Retinal pigment epithelial cell (primary cell): Measurements from ENCODE around the gene PNPLA8.
"Not testable (repeated sequence)": the region's sequence is repeated elsewhere in the genome, so short reads cannot be mapped to it uniquely, and the experiment has no call there.

ENCODE experiments used
- DNase-seq: peaks from one replicate; pipeline ENCODE4 v3.0.0-alpha.2; 2010; ENCODE audit warnings: low read depth
- H3K4me3 ChIP-seq: 2 replicates; pipeline ENCODE4 v1.5.1; 2011; ENCODE audit warnings: mild to moderate bottlenecking, low read length, control low read depth, moderate library complexity
- TF ChIP-seq, protein P1 (sequence below): conservative IDR thresholded peaks from 2 replicates; pipeline ENCODE4 v1.5.1; 2011; ENCODE audit warnings: low read depth, low read length, control low read depth, inconsistent platforms

Gene PNPLA8

GRCh38 chr7:108468246-108468645 is 57.7 kb downstream of the PNPLA8 start:
- DNase-seq: no peak

DNA sequence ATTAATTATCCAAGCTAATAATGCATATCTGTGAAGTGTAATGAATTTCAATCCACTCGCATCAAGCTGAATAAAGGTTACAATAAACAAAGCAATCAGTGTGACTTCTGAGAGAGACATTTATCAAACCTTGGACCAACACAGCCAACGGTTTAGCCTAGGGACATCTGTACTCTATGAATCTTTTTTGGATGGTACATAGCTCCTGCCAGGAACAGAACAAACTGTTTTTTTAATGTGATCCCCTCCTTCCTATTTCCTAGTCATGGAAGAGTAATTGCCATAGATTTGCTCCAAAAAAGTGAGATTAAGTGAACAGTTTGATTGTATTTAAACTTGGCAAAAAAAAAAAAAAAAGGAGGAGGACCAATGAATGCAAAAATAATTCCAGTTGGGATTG is 58.5 kb downstream of the PNPLA8 start:
- DNase-seq: no peak
- no peak overlapping the region for H3K4me3 ChIP-seq
- TF ChIP-seq, protein P1, sequence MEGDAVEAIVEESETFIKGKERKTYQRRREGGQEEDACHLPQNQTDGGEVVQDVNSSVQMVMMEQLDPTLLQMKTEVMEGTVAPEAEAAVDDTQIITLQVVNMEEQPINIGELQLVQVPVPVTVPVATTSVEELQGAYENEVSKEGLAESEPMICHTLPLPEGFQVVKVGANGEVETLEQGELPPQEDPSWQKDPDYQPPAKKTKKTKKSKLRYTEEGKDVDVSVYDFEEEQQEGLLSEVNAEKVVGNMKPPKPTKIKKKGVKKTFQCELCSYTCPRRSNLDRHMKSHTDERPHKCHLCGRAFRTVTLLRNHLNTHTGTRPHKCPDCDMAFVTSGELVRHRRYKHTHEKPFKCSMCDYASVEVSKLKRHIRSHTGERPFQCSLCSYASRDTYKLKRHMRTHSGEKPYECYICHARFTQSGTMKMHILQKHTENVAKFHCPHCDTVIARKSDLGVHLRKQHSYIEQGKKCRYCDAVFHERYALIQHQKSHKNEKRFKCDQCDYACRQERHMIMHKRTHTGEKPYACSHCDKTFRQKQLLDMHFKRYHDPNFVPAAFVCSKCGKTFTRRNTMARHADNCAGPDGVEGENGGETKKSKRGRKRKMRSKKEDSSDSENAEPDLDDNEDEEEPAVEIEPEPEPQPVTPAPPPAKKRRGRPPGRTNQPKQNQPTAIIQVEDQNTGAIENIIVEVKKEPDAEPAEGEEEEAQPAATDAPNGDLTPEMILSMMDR: no peak

More at GRCh38 chr7:108468246-108468645, 57.7 kb downstream of the PNPLA8 start:
- no peak overlapping the region for H3K4me3 ChIP-seq
- TF ChIP-seq, protein P1: no peak

DNA sequence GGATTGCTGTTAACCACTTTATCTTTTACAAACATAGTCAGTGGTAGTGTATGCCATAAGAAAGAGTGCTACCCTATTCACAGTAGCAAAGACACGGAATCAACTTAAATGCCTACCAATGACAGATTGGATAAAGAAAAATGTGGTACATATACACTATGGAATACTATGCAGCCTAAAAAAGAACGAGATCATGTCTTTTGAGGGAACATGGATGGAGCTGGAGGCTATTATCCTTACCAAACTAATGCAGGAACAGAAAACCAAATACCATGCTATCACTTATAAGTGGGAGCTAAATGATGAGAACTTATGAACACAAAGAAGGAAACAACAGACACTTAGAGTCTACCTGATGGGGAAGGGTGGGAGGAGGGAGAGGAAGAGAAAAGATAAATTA is 59.6 kb downstream of the PNPLA8 start:
- DNase-seq, H3K4me3 ChIP-seq: not testable (repeated sequence)

GRCh38 chr7:108464743-108465142 is 61.2 kb downstream of the PNPLA8 start:
- no peak overlapping the region for H3K4me3 ChIP-seq
- DNase-seq: no peak
- TF ChIP-seq, protein P1: no peak

GRCh38 chr7:108463613-108464012 is 62.3 kb downstream of the PNPLA8 start:
- no peak for DNase-seq
- no peak overlapping the region for H3K4me3 ChIP-seq
- TF ChIP-seq, protein P1: no peak

DNA sequence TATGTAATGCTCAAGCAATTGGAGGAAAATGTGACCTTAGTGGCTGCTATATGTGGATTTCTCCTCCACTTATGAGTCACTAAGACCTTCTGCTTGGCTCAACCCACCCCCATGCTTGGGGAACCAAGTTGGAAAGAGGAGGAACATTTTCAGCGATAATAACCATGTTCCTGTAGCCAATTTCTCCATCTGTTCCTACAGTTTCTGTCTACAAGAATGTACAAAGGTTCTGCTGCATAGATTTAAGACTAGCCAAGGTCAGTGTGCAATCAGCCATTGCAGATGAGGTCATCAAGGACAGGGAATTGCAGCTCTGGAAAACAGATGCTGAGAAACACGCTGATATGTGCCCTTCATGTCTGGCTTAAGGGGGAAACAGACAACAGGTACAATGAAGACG is 64.1 kb downstream of the PNPLA8 start:
- H3K4me3 ChIP-seq: no peak overlapping the region
- TF ChIP-seq, protein P1: no peak
- DNase-seq: no peak

- no peak overlapping the region for H3K4me3 ChIP-seq
- no peak for DNase-seq
- TF ChIP-seq, protein P1: no peak
Measured at GRCh38 chr7:108460964-108461363, 65.0 kb downstream of the PNPLA8 start.
